CD14-positive monocyte (primary cell): Measurements from ENCODE around the gene COPB1. TPM values are rescaled to one million over a fixed set of nuclear protein-coding genes. Genes with fewer than 3 reads are reported as not detected.
"Not testable (repeated sequence)": the region's sequence is repeated elsewhere in the genome, so short reads cannot be mapped to it uniquely, and the experiment has no call there.

ENCODE experiments used
- DNase-seq, 3 donors: peaks; one replicate each; pipeline ENCODE4 v3.0.0-alpha.2; 2011 to 2022
- H2AFZ ChIP-seq: 2 replicates; pipeline ENCODE4 v1.6.0; 2012; ENCODE audit warnings: mild to moderate bottlenecking, low read depth, low read length, inconsistent platforms; ENCODE audit not compliant: insufficient read depth, poor library complexity, severe bottlenecking
- H3K27ac ChIP-seq, 2 donors: 1 replicate in 1 of 2; 2 replicates in 1 of 2; pipeline ENCODE4 v1.5.1; 2012 to 2013; ENCODE audit warnings: low read length in 2 of 2, control low read depth in 1 of 2, inconsistent platforms in 1 of 2, low read depth in 1 of 2, mild to moderate bottlenecking in 1 of 2
- H3K27me3 ChIP-seq, 2 donors: one replicate each; pipeline versions ENCODE4 v1.6.0 to v1.6.1; 2011 to 2013; ENCODE audit warnings: low read length in 2 of 2; ENCODE audit not compliant: control insufficient read depth in 2 of 2, insufficient read depth in 2 of 2
- H3K36me3 ChIP-seq, 2 donors: replicated peaks in 1 of 2; 1 replicate in 1 of 2; 2 replicates in 1 of 2; pipeline versions ENCODE4 v1.5.1 to v1.6.1; 2012 to 2013; ENCODE audit warnings: low read length in 2 of 2, control low read depth in 1 of 2, inconsistent platforms in 1 of 2, mild to moderate bottlenecking in 1 of 2; ENCODE audit not compliant: insufficient read depth in 2 of 2, control insufficient read depth in 1 of 2
- H3K4me1 ChIP-seq, 2 donors: 1 replicate in 1 of 2; 2 replicates in 1 of 2; pipeline versions ENCODE4 v1.5.1 to v1.6.1; 2012 to 2013; ENCODE audit warnings: low read length in 2 of 2, control low read depth in 1 of 2, inconsistent platforms in 1 of 2, mild to moderate bottlenecking in 1 of 2, moderate library complexity in 1 of 2; ENCODE audit not compliant: insufficient read depth in 2 of 2, control insufficient read depth in 1 of 2
- H3K4me2 ChIP-seq: replicated peaks from 2 replicates; pipeline ENCODE3; 2012; ENCODE audit warnings: low read length, moderate library complexity, mild to moderate bottlenecking; ENCODE audit not compliant: poor library complexity, severe bottlenecking; ENCODE audit errors: extremely low read depth
- H3K4me3 ChIP-seq, 3 experiments: fragments of 200-600 bp in 1 of 3; sonication (generic) in 1 of 3; replicated peaks in 1 of 3; 1 replicate in 2 of 3; 2 replicates in 1 of 3; pipeline ENCODE4 v1.5.1; 2011 to 2013; ENCODE audit warnings: low read length in 3 of 3, mild to moderate bottlenecking in 3 of 3, control low read depth in 2 of 3, low read depth in 2 of 3, inconsistent platforms in 1 of 3, moderate library complexity in 1 of 3
- H3K79me2 ChIP-seq: 2 replicates; pipeline ENCODE4 v1.6.0; 2012; ENCODE audit warnings: mild to moderate bottlenecking, control low read depth, inconsistent platforms, low read length, moderate library complexity; ENCODE audit not compliant: insufficient read depth
- H3K9ac ChIP-seq: 2 replicates; pipeline ENCODE4 v1.6.0; 2017; ENCODE audit warnings: low read length, mild to moderate bottlenecking; ENCODE audit not compliant: insufficient read depth, poor library complexity, severe bottlenecking
- H3K9me3 ChIP-seq, 2 donors: replicated peaks in 1 of 2; 1 replicate in 1 of 2; 2 replicates in 1 of 2; pipeline versions ENCODE4 v1.5.1 to v1.6.1; 2012 to 2013; ENCODE audit warnings: low read length in 2 of 2, control low read depth in 1 of 2; ENCODE audit not compliant: control insufficient read depth in 1 of 2, insufficient read depth in 1 of 2
- H4K20me1 ChIP-seq: 2 replicates; pipeline ENCODE4 v1.6.0; 2012; ENCODE audit warnings: mild to moderate bottlenecking, low read length, control low read depth, moderate library complexity; ENCODE audit not compliant: insufficient read depth
- H3K27ac Mint-ChIP-seq, 7 donors: one replicate each; pipeline ENCODE4 v1.8.0; 2020; ENCODE audit warnings: mild to moderate bottlenecking in 7 of 7, mixed read lengths in 7 of 7, moderate library complexity in 6 of 7, inconsistent platforms in 2 of 7
- H3K27me3 Mint-ChIP-seq, 3 donors: one replicate each; pipeline ENCODE4 v1.8.0; 2021 to 2022; ENCODE audit warnings: low read depth in 3 of 3, mild to moderate bottlenecking in 3 of 3, mixed read lengths in 3 of 3, moderate library complexity in 3 of 3, inconsistent platforms in 1 of 3
- H3K36me3 Mint-ChIP-seq, 2 donors: one replicate each; pipeline ENCODE4 v1.8.0; 2020; ENCODE audit warnings: mixed read lengths in 2 of 2, inconsistent platforms in 1 of 2, mild to moderate bottlenecking in 1 of 2
- H3K4me1 Mint-ChIP-seq: one replicate; pipeline ENCODE4 v1.8.0; 2020; ENCODE audit warnings: mild to moderate bottlenecking, mixed read lengths
- H3K4me3 Mint-ChIP-seq, 2 donors: one replicate each; pipeline ENCODE4 v1.8.0; 2020; ENCODE audit warnings: mild to moderate bottlenecking in 2 of 2, mixed read lengths in 2 of 2, moderate library complexity in 1 of 2
- H3K9me3 Mint-ChIP-seq, 7 donors: one replicate each; pipeline ENCODE4 v1.8.0; 2020 to 2022; ENCODE audit warnings: mixed read lengths in 7 of 7, mild to moderate bottlenecking in 6 of 7, moderate library complexity in 6 of 7, inconsistent platforms in 2 of 7
- CTCF ChIP-seq: fragments of 200-600 bp; IDR thresholded peaks from one replicate; pipeline ENCODE4 v1.8.0; 2022; ENCODE audit warnings: antibody characterized with exemption, mild to moderate bottlenecking
- WGBS: methylation state at CpG from one replicate; pipeline ENCODE4 v1.1.5; 2013; ENCODE audit warnings: missing lambda C conversion rate; ENCODE audit not compliant: insufficient coverage; 5-methylcytosine and 5-hydroxymethylcytosine counted together
- intact Hi-C, 2 donors: fragments of 100-400 bp; cut with micrococcal nuclease; formaldehyde crosslinking; loops; one replicate each; pipeline versions ENCODE4 v1.15.0 to v1.15.1; 2023
- polyA plus RNA-seq, 3 donors: library from polyadenylated mRNA; depleted of rRNA in 1 of 3; unstranded in 2 of 3; stranded (reverse) in 1 of 3; fragments of 300-500 nt in 2 of 3; fragments of >200 nt in 1 of 3; fragmentation: Illumina TruSeq in 2 of 3; gene quantifications; 1 replicate in 2 of 3; 2 replicates in 1 of 3; pipeline ENCODE4 v1.2.3, GENCODE V29; 2012 to 2021

Gene COPB1
- polyA plus RNA-seq, 3 donors: 37.8 to 108 (median 87.1) TPM

GRCh38 chr11:14537134-14537599 is 37.6 kb upstream of the COPB1 start:
- Mint-ChIP-seq H3K4me3 (peak overlapping the region; percentile 51 to 59), H3K27me3 (no peaks in the 10 kb centered on the region), H3K9me3 (no peaks in the 10 kb centered on the region), H3K4me1 (peaks cover 33% of the 10 kb centered on the region), H3K27ac (peak overlapping the region; percentile 79 to 92 (median 89)), H3K36me3 (no peaks in the 10 kb centered on the region)
- H3K4me1 ChIP-seq: peaks cover 34 to 41% of the 10 kb centered on the region in 2 donors
- H3K36me3 ChIP-seq: no peaks in the 10 kb centered on the region
- H3K79me2 ChIP-seq: peaks cover 3% of the 10 kb centered on the region
- peak; percentile 37 to 70 (median 69) for DNase-seq
- H3K9me3 ChIP-seq: no peaks in the 10 kb centered on the region
- peak overlapping the region; percentile 68 for H3K4me2 ChIP-seq
- peak overlapping the region; percentile 34 for H3K9ac ChIP-seq
- H4K20me1 ChIP-seq: no peaks in the 10 kb centered on the region
- no CpG with 5 or more reads among the region's 5 CpGs for WGBS
- intact Hi-C loops: loop anchor here in 1 of 2 donors (5.0 kb wide), 2 partner anchors 105 to 370 kb away; partner anchors contain the start of gene PDE3B
- peak overlapping the region; percentile 21 to 67 (median 49) for H3K4me3 ChIP-seq
- H3K27ac ChIP-seq: peak overlapping the region in 1 of 2 donors; percentile 86
- no peaks in the 10 kb centered on the region for H3K27me3 ChIP-seq
- peak overlapping the region; percentile 11 for H2AFZ ChIP-seq
- peak; percentile 87 for TF ChIP-seq CTCF

GRCh38 chr11:14535166-14535565 is 35.6 kb upstream of the COPB1 start:
- H3K27ac Mint-ChIP-seq, H3K36me3 Mint-ChIP-seq, H3K9ac ChIP-seq, DNase-seq, H3K9me3 ChIP-seq, H3K27me3 ChIP-seq, H3K79me2 ChIP-seq, H3K4me3 ChIP-seq, H3K4me2 ChIP-seq, H4K20me1 ChIP-seq, H3K9me3 Mint-ChIP-seq, H3K27me3 Mint-ChIP-seq, H2AFZ ChIP-seq, H3K36me3 ChIP-seq, H3K4me3 Mint-ChIP-seq, H3K27ac ChIP-seq: not testable (repeated sequence)
- peaks cover 19 to 21% of the 10 kb centered on the region in 2 donors for H3K4me1 ChIP-seq
- H3K4me1 Mint-ChIP-seq: peaks cover 16% of the 10 kb centered on the region
- intact Hi-C loops: loop anchor here in 1 of 2 donors (5.0 kb wide), 2 partner anchors 107 to 372 kb away; partner anchors contain the start of gene PDE3B
- WGBS: 100% methylated on average over 3 of the region's 4 CpGs
